ENCODE data around the gene ARF6. TPM values are rescaled to one million over a fixed set of nuclear protein-coding genes. Genes with fewer than 3 reads are reported as not detected.

Gene ARF6
- total and polyA plus RNA-seq, 9 of the 15 experiments (the other 6 are each of a cell fraction or from before 2014, with no cell fraction given): 15.3 to 35.2 (median 24.9) TPM

GRCh38 chr14:49939884-49940510, 47.1 kb downstream of the ARF6 start:
- intact Hi-C loops (cut with micrococcal nuclease) (no loop called here), in situ Hi-C loops (cut with MboI) (no loop called here)
- Histone ChIP-seq H3K27me3 (ENCODE audit: control insufficient read depth in 2 of 2, insufficient read depth in 2 of 2, low read length in 2 of 2) (no peaks in the 10 kb centered on the region), H3K9me1 (ENCODE audit: control insufficient read depth, insufficient read depth, low read length) (no peaks in the 10 kb centered on the region), H3K9ac (ENCODE audit: insufficient read depth in 1 of 2, low read depth in 2 of 2, low read length in 2 of 2) (no peak overlapping the region), H3K4me1 (replicated peaks in 1 of 2; ENCODE audit: control insufficient read depth in 2 of 2, insufficient read depth in 2 of 2, low read length in 2 of 2) (no peaks in the 10 kb centered on the region; a peak in 1 of 5 replicates), H3K4me3 (no peak overlapping the region), H3K79me2 (ENCODE audit: control insufficient read depth, insufficient read depth, low read length) (no peaks in the 10 kb centered on the region), H4K20me1 (replicated peaks; ENCODE audit: control insufficient read depth, insufficient read depth, low read length) (no peaks in the 10 kb centered on the region), H3K4me2 (ENCODE audit: insufficient read depth, low read length) (no peak overlapping the region), H2AFZ (ENCODE audit: low read depth, low read length) (no peak overlapping the region), H3K36me3 (ENCODE audit: control insufficient read depth, insufficient read depth, low read length) (no peaks in the 10 kb centered on the region), H3K9me3 (replicated peaks; ENCODE audit: control insufficient read depth, insufficient read depth, low read depth, low read length) (0 out of 2 replicates have a peak, but pooled peaks cover 2% of the 10 kb centered on the region), H3K27ac (ENCODE audit: extremely low read depth, low read depth, low read length) (no peak overlapping the region)
- CTCF ChIA-PET (ENCODE audit: low intra/inter-chr PET ratio): no interaction called here
- ATAC-seq (no peak), DNase-seq (ENCODE audit: extremely low read depth in 1 of 4, low spot score in 3 of 4) (no peak), FAIRE-seq (no peak)
- WGBS (ENCODE audit: insufficient coverage, low coverage, missing lambda C conversion rate): 52% methylated on average over 6 of the region's 6 CpGs
- no TSS peak for BruUV-seq (replicated peaks)
- TF ChIP-seq ZNF316 (IDR thresholded peaks at IDR 0.05) (peak; percentile 48), RBM39 (optimal IDR thresholded peaks at IDR 0.05; ENCODE audit: low read depth, low read length) (no peak), C11orf30 (IDR thresholded peaks at IDR 0.05; ENCODE audit: low read depth) (peak; percentile 51), EGR1 (conservative IDR thresholded peaks at IDR 0.05) (0 out of 2 replicates have a peak, but pooled peaks have one; percentile 5), ZNF263 (CRISPR knock-in tag; IDR thresholded peaks at IDR 0.05; ENCODE audit: borderline replicate concordance) (no peak), DACH1 (IDR thresholded peaks at IDR 0.05; ENCODE audit: partially characterized antibody) (no peak), XRCC4 (IDR thresholded peaks at IDR 0.05; ENCODE audit: extremely low read depth, insufficient read depth, insufficient read length) (no peak)
- POLR2A ChIA-PET: interaction anchor here (0.6 to 0.8 kb wide), 2 partner anchors 17 to 33 kb away, joined by 3 to 5 read pairs; no protein-coding TSS in a partner anchor

Data from K562 (cell line).